ENCODE measurements around the gene ARHGAP42. TPM values are rescaled to one million over a fixed set of nuclear protein-coding genes. Genes with fewer than 3 reads are reported as not detected.

ARHGAP42 gene
- polyA plus RNA-seq, 3 donors: 0.13 TPM; not detected in 2

DNA sequence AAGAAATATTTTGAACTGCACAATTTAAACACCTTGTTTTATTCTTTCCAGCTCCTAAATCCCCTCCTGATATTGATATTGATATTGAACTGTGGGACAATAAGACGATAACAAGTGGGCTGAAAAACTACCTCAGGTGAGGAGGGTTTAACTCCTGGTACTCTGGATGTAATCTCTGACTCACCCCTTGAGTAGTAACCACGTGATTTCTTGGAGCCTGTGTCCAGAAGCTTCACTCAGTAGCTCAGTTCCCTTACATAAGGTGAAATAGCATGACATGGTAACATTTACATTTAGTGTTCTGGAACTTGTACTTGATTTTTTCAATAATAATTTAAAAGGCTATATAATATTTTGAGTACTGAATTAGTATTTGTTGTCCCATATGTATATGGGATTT, 274.5 kb downstream of the ARHGAP42 start:
- Mint-ChIP-seq H3K36me3 (no peaks in the 10 kb centered on the region), H3K9me3 (peaks cover 0 to 3% (median 2%) of the 10 kb centered on the region in 7 donors), H3K4me3 (no peak overlapping the region), H3K27ac (no peak overlapping the region), H3K4me1 (no peaks in the 10 kb centered on the region), H3K27me3 (ENCODE audit: low read depth in 3 of 3) (no peaks in the 10 kb centered on the region)
- Histone ChIP-seq H3K4me3 (replicated peaks in 1 of 3; ENCODE audit: low read depth in 2 of 3, low read length in 3 of 3) (no peak overlapping the region), H3K79me2 (ENCODE audit: insufficient read depth, low read length) (no peaks in the 10 kb centered on the region), H3K9ac (ENCODE audit: insufficient read depth, low read length, poor library complexity, severe bottlenecking) (no peak overlapping the region), H2AFZ (ENCODE audit: insufficient read depth, low read depth, low read length, poor library complexity, severe bottlenecking) (no peak overlapping the region), H3K36me3 (replicated peaks in 1 of 2; ENCODE audit: control insufficient read depth in 1 of 2, insufficient read depth in 2 of 2, low read length in 2 of 2) (no peaks in the 10 kb centered on the region), H3K27me3 (ENCODE audit: control insufficient read depth in 2 of 2, insufficient read depth in 2 of 2, low read length in 2 of 2) (no peaks in the 10 kb centered on the region), H3K9me3 (replicated peaks in 1 of 2; ENCODE audit: control insufficient read depth in 1 of 2, insufficient read depth in 1 of 2, low read length in 2 of 2) (no peaks in the 10 kb centered on the region), H3K4me2 (replicated peaks; ENCODE audit: extremely low read depth, low read length, poor library complexity, severe bottlenecking) (no peak overlapping the region), H3K27ac (ENCODE audit: low read depth in 1 of 2, low read length in 2 of 2) (no peak overlapping the region), H3K4me1 (ENCODE audit: control insufficient read depth in 1 of 2, insufficient read depth in 2 of 2, low read length in 2 of 2) (no peaks in the 10 kb centered on the region), H4K20me1 (ENCODE audit: insufficient read depth, low read length) (no peaks in the 10 kb centered on the region)
- 60% methylated on average over 1 of the region's 2 CpGs for WGBS (ENCODE audit: insufficient coverage)
- intact Hi-C loops (cut with micrococcal nuclease): no loop called here
- TF ChIP-seq, protein P1, sequence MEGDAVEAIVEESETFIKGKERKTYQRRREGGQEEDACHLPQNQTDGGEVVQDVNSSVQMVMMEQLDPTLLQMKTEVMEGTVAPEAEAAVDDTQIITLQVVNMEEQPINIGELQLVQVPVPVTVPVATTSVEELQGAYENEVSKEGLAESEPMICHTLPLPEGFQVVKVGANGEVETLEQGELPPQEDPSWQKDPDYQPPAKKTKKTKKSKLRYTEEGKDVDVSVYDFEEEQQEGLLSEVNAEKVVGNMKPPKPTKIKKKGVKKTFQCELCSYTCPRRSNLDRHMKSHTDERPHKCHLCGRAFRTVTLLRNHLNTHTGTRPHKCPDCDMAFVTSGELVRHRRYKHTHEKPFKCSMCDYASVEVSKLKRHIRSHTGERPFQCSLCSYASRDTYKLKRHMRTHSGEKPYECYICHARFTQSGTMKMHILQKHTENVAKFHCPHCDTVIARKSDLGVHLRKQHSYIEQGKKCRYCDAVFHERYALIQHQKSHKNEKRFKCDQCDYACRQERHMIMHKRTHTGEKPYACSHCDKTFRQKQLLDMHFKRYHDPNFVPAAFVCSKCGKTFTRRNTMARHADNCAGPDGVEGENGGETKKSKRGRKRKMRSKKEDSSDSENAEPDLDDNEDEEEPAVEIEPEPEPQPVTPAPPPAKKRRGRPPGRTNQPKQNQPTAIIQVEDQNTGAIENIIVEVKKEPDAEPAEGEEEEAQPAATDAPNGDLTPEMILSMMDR (IDR thresholded peaks at IDR 0.05): no peak
- DNase-seq: no peak

DNA sequence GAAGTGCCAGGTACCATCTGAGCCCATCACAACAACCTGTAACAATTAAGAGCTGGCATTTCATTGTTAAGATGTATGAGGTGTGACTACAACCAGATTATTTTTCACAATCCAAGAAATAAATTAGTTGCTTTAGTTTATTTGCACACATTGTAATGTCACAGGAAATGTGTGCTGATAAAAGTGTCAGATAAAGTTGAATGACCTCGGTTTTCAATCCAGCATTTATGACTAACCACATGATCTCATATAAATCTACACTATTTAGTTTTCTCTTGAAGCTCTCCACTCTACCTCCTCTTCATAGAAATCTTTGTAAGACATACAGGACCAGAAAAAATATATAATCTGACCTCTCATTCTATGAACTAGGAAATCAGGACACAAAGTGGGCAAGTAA, 276.3 kb downstream of the ARHGAP42 start:
- H3K27ac ChIP-seq (ENCODE audit: low read depth in 1 of 2, low read length in 2 of 2): no peak overlapping the region
- no peak for DNase-seq
- Mint-ChIP-seq H3K4me3 (no peak overlapping the region), H3K27ac (no peak overlapping the region), H3K36me3 (no peaks in the 10 kb centered on the region), H3K9me3 (peaks cover 0 to 3% (median 2%) of the 10 kb centered on the region in 7 donors), H3K4me1 (no peaks in the 10 kb centered on the region), H3K27me3 (ENCODE audit: low read depth in 3 of 3) (no peaks in the 10 kb centered on the region)
- H3K4me2 ChIP-seq (replicated peaks; ENCODE audit: extremely low read depth, low read length, poor library complexity, severe bottlenecking): no peak overlapping the region
- TF ChIP-seq, protein P1 (IDR thresholded peaks at IDR 0.05): no peak
- H3K4me3 ChIP-seq (replicated peaks in 1 of 3; ENCODE audit: low read depth in 2 of 3, low read length in 3 of 3): no peak overlapping the region
- intact Hi-C loops (cut with micrococcal nuclease): no loop called here
- no peaks in the 10 kb centered on the region for H3K27me3 ChIP-seq (ENCODE audit: control insufficient read depth in 2 of 2, insufficient read depth in 2 of 2, low read length in 2 of 2)
- H3K79me2 ChIP-seq (ENCODE audit: insufficient read depth, low read length): no peaks in the 10 kb centered on the region
- H3K9ac ChIP-seq (ENCODE audit: insufficient read depth, low read length, poor library complexity, severe bottlenecking): no peak overlapping the region
- H3K4me1 ChIP-seq (ENCODE audit: control insufficient read depth in 1 of 2, insufficient read depth in 2 of 2, low read length in 2 of 2): no peaks in the 10 kb centered on the region
- no peaks in the 10 kb centered on the region for H3K36me3 ChIP-seq (replicated peaks in 1 of 2; ENCODE audit: control insufficient read depth in 1 of 2, insufficient read depth in 2 of 2, low read length in 2 of 2)
- WGBS (ENCODE audit: insufficient coverage): no CpG with 5 or more reads among the region's 1 CpG
- H4K20me1 ChIP-seq (ENCODE audit: insufficient read depth, low read length): no peaks in the 10 kb centered on the region
- H3K9me3 ChIP-seq (replicated peaks in 1 of 2; ENCODE audit: control insufficient read depth in 1 of 2, insufficient read depth in 1 of 2, low read length in 2 of 2): peaks cover 0 to 5% of the 10 kb centered on the region in 2 donors
- H2AFZ ChIP-seq (ENCODE audit: insufficient read depth, low read depth, low read length, poor library complexity, severe bottlenecking): no peak overlapping the region

All from CD14-positive monocyte (primary cell).